NCI-H446 (cell line): ENCODE measurements around the gene ICAM2.
"Not testable (repeated sequence)": the region's sequence is repeated elsewhere in the genome, so short reads cannot be mapped to it uniquely, and the experiment has no call there.

ENCODE experiments used
- DNase-seq, 2 experiments: peaks; one replicate each; lab custom pipeline; 2025; lab: John Stamatoyannopoulos, UW

ICAM2 gene

DNA sequence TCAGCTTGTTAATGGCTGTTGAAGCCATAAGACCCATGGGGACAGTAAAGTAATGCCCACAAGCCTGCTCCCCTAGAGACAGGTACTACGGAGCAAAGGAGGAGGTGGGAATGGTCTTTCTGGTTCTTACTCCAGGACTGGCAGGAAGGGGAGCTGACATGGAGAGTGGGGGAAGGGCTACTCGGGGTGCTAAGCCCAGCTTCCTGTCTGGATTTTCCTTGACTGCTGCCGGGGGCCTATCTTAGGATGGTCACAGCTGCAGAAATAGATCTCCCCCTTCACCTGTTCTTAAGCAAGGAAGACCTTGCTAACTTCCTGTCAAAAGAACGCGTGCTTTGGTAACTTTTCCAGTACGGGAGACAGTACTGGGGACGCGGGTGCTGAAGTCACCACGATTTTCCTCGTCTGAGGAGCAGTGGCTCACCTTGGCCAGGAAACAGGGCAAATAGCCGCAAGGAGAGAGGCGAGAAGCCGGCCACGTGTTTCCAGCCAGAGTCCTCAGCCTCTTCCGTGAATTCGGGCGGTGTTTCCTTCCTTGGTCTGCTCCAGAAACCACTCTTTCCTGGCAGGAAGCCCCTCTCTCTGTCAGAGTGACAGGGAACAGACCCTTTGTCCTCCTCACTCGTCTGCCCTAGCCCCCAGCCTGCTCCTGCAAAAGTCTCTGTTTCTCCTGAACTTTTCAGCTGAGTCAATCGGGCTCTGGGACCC lies 22.9 kb downstream of the ICAM2 start:
- DNase-seq = no peak

DNA sequence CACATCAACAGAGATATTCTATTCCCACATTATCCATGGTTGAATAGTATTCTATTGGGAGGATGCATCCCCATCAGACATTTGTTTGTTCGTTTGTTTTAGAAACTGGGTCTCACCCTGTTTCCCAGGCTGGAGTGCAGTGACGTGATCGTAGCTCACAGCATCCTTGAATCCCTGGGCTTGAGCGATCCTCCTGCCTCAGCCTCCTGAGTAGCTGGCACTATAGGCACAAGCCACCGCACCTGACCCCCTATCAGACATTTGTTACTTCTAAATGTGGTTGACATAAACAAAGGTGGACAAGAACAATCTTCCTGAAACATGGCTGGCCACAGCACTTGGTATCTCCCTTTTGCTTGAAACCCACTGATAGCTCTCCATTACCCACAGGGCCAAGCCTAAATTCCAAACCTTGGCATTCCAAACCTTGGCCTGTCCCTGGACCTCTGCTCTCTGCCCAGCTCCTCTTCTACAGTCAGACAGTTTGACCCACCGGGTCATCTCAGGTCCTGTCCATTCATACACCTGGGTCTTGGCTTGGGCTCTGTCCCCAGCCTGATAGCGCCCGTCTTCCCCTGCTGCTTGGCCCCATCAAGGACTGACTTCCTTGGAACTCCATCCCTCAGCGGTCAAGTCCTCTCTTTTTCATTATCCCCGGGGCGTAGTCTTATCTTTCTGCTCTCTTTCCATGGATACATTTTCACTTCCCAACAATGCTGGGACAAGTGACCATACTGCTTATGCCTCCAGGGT lies 23.8 kb downstream of the ICAM2 start:
- no peak for DNase-seq

DNA sequence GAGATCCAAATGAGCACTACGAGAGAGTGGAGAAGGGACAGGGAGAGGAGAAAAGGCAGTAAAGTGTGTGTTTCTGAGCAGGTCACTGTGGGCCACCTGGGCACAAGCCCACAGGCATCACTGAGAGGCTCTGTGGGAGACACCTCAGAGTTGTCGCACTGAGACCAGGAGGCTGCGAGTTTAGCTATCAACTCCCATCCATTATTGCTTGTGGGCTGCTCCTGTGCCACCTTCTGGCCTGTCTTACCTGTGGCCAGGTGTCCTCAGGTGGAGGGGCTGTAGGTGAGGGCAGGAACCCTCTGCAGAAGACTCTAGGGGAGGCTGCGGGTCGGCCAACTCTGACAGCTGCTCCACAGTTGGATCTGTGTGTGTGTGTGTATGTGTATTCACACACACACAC lies 24.8 kb downstream of the ICAM2 start:
- no peak for DNase-seq

DNA sequence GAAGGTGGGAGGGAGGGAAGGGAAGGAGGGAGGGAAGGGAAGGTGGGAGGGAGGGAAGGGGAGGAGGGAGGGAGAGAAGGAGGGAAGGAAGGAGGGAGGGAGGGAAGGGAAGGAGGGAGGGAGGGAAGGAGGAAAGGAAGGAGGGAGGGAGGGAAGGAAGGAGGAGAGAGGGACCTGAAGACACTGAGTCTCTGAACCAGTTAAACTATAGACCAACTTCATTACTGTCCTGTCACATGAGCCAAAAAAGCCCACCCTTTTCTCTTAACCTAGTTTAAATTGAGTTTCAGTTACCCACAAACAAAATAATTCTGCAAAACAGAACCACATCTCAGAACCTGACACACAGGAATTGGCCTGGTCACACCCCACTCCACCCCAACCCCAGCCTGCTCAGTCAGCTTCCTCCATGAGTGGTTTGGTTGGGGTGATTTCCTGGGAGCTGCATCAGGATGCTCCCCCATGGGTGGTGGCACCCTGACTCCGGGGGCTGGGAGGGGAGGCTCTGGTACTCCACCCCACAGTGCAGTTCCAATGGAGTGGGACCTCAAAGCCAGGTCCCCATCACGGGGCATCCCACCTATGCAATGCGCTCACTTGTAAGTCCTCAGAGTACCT lies 27.0 kb downstream of the ICAM2 start:
- no peak for DNase-seq

DNA sequence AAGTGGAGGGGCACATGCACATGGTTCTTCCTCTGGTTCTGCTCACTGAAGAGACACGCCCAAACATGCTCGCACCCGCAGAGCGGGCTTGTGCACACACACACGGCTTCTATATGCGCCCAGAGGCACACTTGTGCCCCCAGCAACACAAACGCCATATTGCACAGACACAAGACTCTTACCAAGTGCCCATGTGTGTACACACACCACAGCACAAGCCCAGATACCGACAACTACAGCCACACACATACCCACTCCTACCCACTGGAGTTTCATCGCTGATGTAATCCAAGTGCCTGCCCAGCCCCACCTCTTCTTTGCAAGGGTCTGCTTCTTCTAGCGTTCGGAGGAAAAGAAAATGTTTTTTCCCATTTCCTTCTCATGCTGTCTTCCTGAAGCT lies 28.8 kb downstream of the ICAM2 start:
- DNase-seq = no peak

DNA sequence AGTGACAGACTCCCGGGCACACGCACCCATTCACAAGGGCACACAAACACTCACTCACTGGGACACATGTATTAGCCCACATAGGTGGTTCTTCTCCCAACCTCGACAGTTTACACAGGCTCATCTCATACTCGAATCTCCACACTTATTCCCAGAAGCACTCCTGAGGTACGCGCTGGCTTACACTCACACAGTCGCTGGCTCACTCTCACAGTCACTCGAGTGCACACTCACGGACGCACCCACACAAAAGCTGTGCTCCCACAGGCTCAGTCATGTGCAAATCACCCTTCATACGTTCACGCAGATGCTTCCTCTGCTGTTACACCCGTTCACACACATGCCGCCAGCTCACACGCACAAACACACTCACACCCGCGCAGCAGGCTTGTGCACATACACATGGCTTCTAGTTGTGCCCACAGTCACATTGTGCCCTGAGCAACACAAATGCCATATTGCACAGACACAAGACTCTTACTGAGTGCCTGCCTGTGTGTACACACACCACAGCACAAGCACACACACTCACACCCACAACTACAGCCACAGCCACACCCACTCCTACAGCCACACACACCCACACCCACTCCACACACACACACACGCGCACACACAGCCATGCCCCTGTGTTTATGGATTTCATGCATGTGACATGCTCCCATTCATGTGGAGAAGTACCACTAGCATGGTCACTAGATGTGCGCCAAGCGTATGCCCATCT lies 30.6 kb downstream of the ICAM2 start:
- no peak for DNase-seq

DNA sequence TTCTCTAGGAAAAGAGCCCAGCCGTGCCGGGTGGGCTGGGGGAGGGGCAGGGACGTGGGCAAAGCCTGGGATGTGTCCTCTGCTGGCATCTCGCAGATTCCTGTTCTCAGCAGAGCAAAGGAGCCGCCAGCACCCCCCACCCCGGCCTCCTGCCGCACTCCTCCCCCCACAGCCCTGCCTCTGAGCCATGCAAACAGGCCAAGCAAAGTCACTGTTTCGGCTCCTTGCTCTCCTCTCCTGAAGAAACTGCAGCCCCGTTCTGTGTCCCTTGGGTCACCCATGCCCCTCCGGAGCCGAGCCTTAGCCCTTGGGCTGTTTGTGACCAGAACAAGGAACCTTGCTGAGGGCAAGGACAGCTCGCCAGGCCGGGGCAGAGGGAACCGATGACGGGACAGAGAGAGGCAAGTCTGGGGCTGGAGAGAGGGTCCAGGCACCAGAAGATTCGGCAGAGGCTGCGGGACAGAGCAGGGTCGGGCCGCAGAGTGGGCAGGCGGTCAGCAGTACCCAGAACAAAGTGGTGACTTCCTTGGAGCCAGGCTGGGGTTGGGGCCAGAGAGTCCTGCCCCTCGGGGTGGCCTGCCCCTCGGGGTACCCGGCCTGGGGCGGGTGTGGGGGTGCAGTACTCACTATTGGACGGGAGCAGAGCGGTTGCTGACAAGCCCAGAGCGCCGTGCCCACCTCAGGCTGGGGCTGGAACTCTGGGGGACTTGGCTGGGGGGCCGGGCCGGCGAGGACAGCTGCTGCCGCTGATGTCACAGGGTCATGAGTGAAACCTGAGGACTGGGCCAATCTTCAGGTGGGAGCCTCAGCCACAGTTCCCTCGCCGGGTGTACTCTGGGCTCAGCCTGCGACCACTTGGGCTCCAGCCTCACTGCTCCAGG lies 31.5 kb downstream of the ICAM2 start:
- no peak for DNase-seq

DNA sequence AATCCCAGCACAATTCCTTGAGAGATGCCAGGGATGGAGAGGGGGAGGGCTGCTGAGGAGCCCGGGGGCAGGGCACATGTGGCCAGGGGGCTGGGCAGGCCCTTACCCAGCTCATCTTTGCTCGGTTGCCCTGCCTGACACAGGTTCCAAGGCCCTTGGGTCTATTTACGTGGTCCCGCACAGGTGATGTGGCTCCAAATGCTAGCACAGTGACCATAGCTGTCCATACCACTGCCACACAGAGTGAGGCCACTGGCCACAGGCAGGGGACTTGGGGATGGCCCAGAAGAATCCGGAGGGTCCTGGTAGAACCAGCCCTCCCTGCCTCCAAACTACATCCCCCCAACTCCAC lies 32.3 kb downstream of the ICAM2 start:
- DNase-seq = no peak

DNA sequence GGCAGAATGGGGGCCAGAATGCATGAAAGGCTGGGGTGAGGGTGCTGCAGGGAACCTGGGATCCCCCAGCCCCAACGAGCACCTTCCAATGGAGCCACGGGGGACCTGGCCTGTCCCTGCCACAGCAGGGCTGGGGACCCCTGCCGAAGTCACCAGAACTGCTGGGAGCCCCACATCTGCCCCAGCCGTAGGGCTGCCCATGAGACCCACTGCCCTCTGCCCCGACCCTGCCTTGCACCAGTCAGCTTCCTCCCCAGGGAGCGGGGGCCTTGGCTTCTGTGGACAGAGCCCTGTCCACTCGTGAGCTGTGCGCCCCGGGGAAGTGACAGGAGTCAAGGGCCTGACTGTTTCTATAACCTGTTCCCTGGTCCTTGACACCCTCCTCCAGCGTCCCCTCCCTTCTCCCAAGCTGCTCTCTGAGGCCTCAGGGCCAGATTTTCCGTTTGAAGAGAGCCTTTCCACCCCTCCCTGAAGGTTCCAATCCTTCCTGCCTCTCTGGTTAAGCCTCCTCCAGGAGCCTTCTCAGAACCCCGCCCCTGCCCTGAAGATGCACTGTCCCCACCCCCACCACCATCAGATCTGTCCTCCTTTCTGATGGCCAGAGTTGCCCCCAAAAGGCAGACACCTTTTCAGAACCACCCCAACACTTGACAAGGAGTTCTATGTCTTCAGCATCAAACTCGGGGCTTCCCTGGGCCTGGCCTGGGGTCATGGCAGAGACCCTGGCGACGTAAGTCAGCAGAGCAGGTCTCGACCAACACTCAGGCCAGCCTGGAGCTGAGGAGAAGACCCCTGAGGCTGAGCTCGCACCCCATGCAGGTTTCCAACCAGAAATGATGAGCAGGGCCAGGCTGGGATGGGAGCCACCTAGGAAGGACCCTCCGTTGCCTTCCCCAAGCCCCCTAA lies 33.0 kb downstream of the ICAM2 start:
- DNase-seq = no peak

DNA sequence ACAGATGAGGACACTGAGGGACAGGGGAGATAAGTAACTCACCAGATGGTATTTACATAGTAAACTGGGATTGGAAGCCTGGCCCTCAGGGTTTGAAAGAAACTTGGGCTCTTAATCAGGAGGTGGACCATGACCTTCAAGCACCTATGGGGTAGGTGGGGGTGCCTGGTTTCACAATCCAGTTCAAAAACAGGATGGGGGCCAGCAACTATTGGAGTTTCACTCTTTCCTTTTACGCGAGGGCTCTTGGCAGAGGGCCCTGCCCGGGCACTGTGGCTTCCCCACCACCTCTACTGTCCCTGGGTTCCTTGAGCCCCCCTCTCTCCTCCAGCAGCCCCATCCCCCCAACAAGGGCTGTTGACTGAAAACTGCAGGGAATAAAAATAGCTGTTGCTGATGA lies 33.6 kb downstream of the ICAM2 start:
- no peak for DNase-seq

DNA sequence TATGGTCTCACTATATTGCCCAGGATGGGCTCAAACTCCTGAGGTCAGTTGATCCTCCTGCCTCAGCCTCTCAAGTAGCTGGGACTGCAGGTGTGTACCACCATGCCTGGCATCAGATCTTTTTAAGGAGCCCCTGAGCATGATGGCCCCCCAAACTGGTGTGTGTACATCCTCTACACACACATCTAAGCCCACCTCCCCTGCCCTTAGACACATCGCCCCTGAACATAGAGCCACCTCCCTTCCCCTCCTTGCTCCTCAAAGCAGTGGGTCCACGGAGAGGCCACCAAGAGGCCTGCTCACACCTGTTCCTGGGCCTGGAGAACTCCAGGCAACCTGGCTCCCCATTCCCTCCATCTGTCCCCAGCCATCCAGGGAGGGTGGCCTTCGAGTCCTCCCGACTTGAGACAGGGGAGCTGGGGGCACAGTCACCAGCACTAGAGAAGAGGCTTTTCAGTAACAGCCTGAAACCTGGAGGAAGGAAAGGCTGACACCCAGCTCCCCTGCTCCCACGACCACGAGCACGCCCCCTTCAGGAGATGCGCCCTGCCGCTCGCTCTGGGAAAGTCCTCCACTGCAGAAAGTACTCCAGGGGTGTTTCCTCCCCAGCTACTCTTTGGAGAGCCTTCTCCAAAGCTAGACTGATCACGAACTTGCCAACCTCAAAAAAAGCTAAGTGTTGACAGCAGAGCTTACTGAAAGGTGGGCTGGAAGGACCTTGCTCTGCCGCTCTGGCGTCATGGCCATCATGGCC lies 34.9 kb downstream of the ICAM2 start:
- DNase-seq = no peak

DNA sequence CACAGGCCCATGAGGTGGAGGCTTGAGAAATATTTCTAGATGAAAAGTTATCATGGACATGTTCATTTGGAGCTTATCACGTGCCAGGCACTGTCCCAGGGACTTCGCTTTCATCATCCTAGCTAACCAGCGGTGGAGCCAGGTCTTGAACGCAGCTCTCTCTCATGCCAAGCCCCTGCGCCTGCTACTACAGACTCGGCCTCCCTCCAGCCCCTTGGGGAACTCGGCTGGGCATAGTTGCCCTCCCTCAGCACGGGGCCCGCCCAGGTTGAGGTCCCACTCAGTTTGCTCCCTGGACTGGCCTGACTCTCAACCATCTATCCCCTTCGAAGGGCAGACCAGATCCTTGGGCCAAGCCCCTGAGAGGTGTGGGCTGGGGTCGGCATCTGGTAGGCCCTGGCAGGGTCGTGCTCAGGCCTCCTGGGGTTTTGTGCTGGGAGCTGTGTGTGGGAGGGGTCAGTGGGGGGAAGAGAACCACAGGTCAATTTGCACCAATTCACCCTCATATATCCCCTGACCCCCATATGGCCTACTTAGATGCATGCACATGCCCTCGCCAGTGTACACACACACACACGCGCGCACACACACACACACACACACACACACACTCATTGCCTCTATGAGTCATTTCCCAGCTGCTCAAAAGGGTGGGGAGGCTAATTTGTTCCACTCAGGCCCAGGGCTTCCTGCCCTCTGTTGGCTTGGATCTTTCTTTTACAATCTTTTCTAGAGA lies 35.6 kb downstream of the ICAM2 start:
- peak in 1 of 2 experiments; percentile 23 for DNase-seq

DNA sequence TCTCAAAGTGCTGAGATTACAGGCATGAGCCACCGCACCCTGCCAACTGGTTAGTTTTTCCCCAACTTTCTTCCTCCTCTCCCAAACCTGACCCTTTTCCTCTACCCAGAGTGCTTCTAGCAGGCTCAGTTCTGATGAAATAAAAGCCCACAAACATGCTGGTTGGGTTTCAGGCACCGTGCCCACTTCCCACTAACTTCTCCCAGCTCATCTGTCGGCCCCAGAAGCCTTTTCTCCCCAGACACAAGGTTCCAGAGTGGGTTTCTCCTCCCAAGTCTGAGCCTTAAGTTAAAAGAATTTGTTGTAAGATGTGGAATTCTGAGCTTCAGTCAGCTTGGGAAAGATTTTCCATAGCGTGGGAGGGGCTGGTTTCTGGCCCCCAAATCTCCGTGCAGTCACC lies 36.2 kb downstream of the ICAM2 start:
- no peak for DNase-seq

DNA sequence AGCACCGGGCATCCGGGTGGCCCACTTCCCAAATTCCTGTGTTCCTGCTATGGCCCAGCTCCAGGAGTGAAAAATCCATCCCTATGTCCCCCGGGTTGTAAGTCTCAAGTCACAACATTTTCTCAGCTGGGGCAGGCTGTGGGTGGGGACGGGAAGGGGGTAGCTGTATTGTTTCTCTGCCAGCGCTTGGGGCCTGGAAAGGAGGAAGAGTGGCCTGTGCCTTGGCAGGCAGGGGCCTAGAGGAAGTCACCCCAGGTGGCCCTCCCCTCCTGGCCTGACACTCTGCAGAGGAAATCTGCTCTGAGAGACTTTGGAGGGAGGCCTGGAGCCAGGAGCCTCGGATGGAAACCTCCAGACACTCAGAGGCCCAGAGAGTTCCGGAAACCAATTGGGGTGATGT lies 37.1 kb downstream of the ICAM2 start:
- no peak for DNase-seq

DNA sequence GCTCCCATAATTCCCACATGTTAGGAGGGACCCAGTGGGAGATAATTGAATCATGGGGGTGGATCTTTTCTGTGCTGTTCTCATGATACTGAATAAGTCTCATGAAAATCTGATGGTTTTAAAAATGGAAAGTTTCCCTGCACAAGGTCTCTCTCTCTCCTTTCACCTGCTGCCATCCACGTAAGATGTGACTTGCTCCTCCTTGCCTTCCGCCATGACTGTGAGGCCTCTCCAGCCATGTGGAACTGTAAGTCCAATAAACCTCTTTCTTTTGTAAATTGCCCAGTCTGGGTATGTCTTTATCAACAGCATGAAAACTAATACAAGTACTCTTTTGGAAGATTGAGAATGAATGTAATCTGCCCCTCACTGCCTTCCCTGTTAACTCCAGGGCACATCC lies 37.8 kb downstream of the ICAM2 start:
- DNase-seq = not testable (repeated sequence)

DNA sequence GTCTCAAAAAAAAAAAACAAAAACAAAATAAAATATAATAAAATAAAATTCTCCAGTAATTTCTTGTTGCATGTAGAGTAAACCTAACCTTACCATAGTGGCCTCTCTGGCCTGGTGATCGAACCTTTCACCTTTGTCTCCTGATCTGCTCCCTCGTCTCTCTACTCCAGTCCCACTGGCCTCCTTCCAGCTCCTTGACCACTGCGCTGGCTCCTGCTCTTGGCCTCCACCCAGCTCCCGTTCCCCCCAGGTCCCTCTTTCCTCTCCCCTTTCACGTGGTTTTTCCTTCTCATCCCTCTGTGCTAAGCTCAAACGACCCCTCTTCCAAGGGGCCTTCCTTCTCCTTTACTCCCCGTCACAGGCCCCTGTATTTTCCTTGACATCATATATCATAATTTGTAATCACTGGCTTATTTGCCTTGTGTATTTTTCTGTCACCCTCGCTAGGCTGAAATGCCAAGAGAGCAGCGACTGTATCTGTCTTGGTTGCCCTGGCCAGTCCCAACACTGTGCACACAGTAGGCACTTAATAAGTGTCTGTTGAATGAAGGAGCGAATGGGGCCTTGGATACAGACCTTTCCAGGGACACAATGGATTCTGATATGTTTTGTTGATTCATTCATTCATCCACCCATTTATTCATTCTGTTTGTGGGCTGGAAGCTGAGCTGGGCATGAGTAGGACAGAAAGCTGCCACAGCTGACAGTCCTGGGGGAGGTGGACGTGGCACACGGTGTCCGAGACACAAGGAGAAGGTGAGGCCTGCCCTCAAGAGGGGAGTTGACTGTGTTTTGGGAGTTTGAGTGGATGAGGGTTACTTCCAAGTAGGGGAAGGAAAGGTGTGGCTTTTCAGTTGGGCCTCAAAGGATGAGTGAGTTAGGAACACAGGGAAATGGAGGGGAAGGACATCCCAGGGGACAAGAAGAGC lies 41.9 kb downstream of the ICAM2 start:
- no peak for DNase-seq

DNA sequence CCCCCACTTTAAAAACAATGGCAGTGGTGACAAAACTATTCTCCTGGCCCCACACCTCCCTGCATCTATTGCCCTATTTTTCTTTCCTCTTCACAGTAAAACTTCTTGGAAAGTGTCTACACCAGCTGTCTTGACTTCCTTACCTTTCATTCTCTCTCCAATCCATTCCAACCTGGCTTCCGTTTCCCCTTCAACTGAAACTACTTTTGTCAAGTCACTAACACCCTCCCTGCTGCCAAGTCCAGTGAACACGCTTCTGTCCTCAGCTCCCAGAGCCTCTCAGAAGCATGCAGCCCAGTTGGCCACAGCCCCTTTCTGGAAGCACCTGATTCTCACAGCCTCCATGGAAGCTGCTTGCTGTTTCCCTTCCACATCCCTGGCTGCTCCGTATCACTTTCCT lies 43.7 kb downstream of the ICAM2 start:
- no peak for DNase-seq

DNA sequence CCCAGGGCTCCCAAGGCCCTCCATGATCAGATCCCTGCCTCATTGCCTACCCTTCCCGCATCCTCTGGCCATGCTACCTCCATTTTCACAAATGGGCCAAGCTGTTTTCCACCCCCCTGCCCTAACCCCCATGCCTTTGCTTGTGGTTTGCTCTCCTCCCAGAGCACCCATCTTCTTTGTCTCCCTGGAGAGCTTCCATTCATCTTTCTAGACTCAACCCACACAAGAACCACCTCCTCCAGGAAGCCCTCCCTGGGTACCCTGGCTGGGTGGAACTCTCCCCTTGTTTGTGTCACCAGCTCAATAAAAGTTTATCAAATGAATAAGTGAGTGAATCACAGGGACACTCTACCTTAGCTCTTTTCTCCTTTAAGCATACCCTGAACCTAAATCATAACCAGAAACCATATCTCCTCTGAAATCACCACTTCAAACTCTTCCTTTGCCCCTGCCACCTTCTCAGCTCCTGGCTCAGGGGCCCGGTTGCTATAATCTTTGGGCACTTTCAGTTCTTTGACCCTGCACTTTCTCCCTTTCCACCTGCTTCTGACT lies 44.8 kb downstream of the ICAM2 start:
- DNase-seq = no peak
